HL-60/S4 treated with retinoic acid at 250 ng/mL for 4 days and 3 days (cell line): ENCODE measurements around the gene MYO19.

ENCODE experiments used
- in situ Hi-C: fragments of 300-500 bp; cut with MboI; formaldehyde crosslinking; loops from 2 replicates; pipeline ENCODE4 v1.7.0; 2022; ENCODE audit warnings: low sequenced_read_pairs

The MYO19 gene

GRCh38 chr17:36534840-36535668, at the start of gene MYO19, which contains the start of gene PIGW:
TSS of gene MYO19 (minus strand) at chr17:36534868. CDS start at chr17:36532538, 2,330 bp downstream.
TSS of gene PIGW (plus strand) at chr17:36534987. CDS start at chr17:36537102, 2,115 bp downstream.
- in situ Hi-C loops, result no loop called here

- in situ Hi-C loops, result loop anchor here (25.0 kb wide), 1 partner anchor 104 kb away; no protein-coding TSS in a partner anchor
These were observed 49.1 kb upstream of the MYO19 start for GRCh38 chr17:36583787-36584186.

- in situ Hi-C loops, result loop anchor here (25.0 kb wide), 1 partner anchor 109 kb away; no protein-coding TSS in a partner anchor
These were observed 44.0 kb upstream of the MYO19 start for GRCh38 chr17:36578671-36579070.

- in situ Hi-C loops, result loop anchor here (25.0 kb wide), 1 partner anchor 111 kb away; no protein-coding TSS in a partner anchor
These were observed 42.1 kb upstream of the MYO19 start for GRCh38 chr17:36576793-36577192.

- in situ Hi-C loops, result loop anchor here (25.0 kb wide), 1 partner anchor 112 kb away; no protein-coding TSS in a partner anchor
These were observed 40.4 kb upstream of the MYO19 start for GRCh38 chr17:36575028-36575427.

GRCh38 chr17:36566081-36566480, 31.4 kb upstream of the MYO19 start:
- in situ Hi-C loops, result no loop called here

- in situ Hi-C loops, result no loop called here
These were observed 18.8 kb upstream of the MYO19 start for GRCh38 chr17:36553459-36553858.

GRCh38 chr17:36550491-36551417, 16.1 kb upstream of the MYO19 start:
- in situ Hi-C loops, result no loop called here

GRCh38 chr17:36547776-36548175, 13.1 kb upstream of the MYO19 start:
- in situ Hi-C loops, result no loop called here

GRCh38 chr17:36546418-36547093, 11.9 kb upstream of the MYO19 start:
- in situ Hi-C loops, result no loop called here

GRCh38 chr17:36545465-36546417, 11.1 kb upstream of the MYO19 start:
- in situ Hi-C loops, result no loop called here

GRCh38 chr17:36545077-36545464, 10.4 kb upstream of the MYO19 start:
- in situ Hi-C loops, result no loop called here

- in situ Hi-C loops, result no loop called here
These were observed 9.8 kb upstream of the MYO19 start, which contains the start of gene GGNBP2 for GRCh38 chr17:36544307-36545076. TSS of gene GGNBP2 (plus strand) at chr17:36544919. CDS start at chr17:36545725, 806 bp downstream.

- in situ Hi-C loops, result no loop called here
These were observed 9.3 kb upstream of the MYO19 start for GRCh38 chr17:36544044-36544306.

- in situ Hi-C loops, result no loop called here
These were observed 8.1 kb upstream of the MYO19 start for GRCh38 chr17:36542755-36543154.

- in situ Hi-C loops, result no loop called here
These were observed 6.0 kb upstream of the MYO19 start for GRCh38 chr17:36540696-36541095.

- in situ Hi-C loops, result no loop called here
These were observed 1.0 kb upstream of the MYO19 start for GRCh38 chr17:36535669-36536081.

GRCh38 chr17:36533935-36534839, 481 bp downstream of the MYO19 start:
- in situ Hi-C loops, result no loop called here
